ENCODE measurements around the gene MVP. TPM values are rescaled to one million over a fixed set of nuclear protein-coding genes. Genes with fewer than 3 reads are reported as not detected.

MVP gene
- total RNA-seq, 1 donor from 2014 or later: 111 TPM

GRCh38 chr16:29860218-29860617, 40.0 kb downstream of the MVP start:
- DNase-seq (ENCODE audit: extremely low spot score in 2 of 2): no peak
- no peaks in the 10 kb centered on the region for H3K9me3 ChIP-seq
- no peak overlapping the region for H3K4me3 ChIP-seq
- no peaks in the 10 kb centered on the region for H3K27me3 ChIP-seq
- peaks cover 0 to 28% of the 10 kb centered on the region in 2 donors for H3K36me3 ChIP-seq
- TF ChIP-seq POLR2A (IDR thresholded peaks at IDR 0.05) (no peak), POLR2AphosphoS5 (IDR thresholded peaks at IDR 0.05; ENCODE audit: insufficient read depth in 1 of 2, low read depth in 1 of 2) (no peak), CTCF (IDR thresholded peaks at IDR 0.05) (no peak)
- no peak overlapping the region for H3K27ac ChIP-seq
- H3K4me1 ChIP-seq: peaks cover 32% of the 10 kb centered on the region
- intact Hi-C loops (cut with DNase I): no loop called here

GRCh38 chr16:29862383-29862883, 42.2 kb downstream of the MVP start:
- TF ChIP-seq CTCF (IDR thresholded peaks at IDR 0.05) (no peak), POLR2A (IDR thresholded peaks at IDR 0.05) (no peak), POLR2AphosphoS5 (IDR thresholded peaks at IDR 0.05; ENCODE audit: insufficient read depth in 1 of 2, low read depth in 1 of 2) (no peak)
- intact Hi-C loops (cut with DNase I): no loop called here
- no peaks in the 10 kb centered on the region for H3K9me3 ChIP-seq

DNA sequence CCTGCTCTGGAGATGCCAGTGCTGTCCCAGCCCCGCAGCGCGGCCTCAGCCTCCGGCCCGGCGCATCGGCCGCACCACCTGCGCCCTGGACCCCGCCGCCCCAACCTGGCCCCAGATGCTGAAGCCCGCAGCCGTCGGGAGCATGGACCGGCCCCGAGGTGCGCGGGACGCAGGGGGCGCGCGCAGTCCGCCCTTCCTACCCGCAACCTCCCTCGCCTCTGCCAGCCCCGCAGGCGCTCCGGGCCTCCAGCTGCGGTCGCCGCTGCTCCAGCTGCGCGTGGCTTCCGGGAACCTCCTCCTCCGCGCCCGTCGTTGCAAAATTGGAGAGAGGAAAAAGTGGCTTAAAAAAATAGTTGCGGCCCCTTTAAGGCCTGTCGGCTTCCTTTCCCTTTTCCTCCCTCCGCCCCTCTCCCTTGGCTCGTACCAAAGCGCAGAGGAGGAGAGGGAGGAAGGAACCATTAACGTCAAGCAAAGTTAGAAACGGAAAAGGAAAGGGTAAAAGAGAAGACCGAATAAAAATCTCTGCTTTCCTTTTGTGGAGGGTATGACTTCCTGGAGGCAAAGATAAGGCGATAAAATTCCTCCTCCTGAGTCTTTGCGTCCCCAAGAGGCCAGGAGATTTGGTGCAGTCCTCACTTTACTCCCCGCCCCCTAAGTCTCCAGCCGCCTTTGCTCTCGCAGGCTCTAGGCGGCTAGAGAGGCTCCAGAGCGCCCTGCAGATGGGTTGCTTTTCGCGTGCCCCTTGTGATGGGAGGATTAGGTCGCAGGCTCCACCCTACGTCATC, 42.8 kb downstream of the MVP start, which contains the start of gene CDIPT:
CDIPT (minus strand) TSS at position 343 of the 785 bp plus-strand sequence. CDS start 369 bp downstream, outside the sequence.
- peak within 1 kb of the TSS; percentile 84 to 100 for H3K4me3 ChIP-seq
- H3K9me3 ChIP-seq: no peaks in the 10 kb centered on the region
- H3K4me1 ChIP-seq: peaks cover 25% of the 10 kb centered on the region
- H3K27me3 ChIP-seq: no peaks in the 10 kb centered on the region
- DNase-seq (ENCODE audit: extremely low spot score in 2 of 2): peak in 1 of 2 donors; percentile 95
- peaks cover 0 to 28% of the 10 kb centered on the region in 2 donors for H3K36me3 ChIP-seq
- peak; percentile 3 to 87 (median 59) for TF ChIP-seq CTCF (IDR thresholded peaks at IDR 0.05)
- TF ChIP-seq POLR2AphosphoS5 (IDR thresholded peaks at IDR 0.05; ENCODE audit: insufficient read depth in 1 of 2, low read depth in 1 of 2): peak; percentile 81 to 99
- peak in 1 of 2 donors; percentile 11 for TF ChIP-seq POLR2A (IDR thresholded peaks at IDR 0.05)
- H3K27ac ChIP-seq: peak within 1 kb of the TSS; percentile 91
- intact Hi-C loops (cut with DNase I): no loop called here

More at GRCh38 chr16:29862383-29862883, 42.2 kb downstream of the MVP start:
- no peak for DNase-seq (ENCODE audit: extremely low spot score in 2 of 2)
- Histone ChIP-seq H3K4me3 (peak overlapping the region; percentile 84 to 100), H3K4me1 (peaks cover 25% of the 10 kb centered on the region), H3K36me3 (peaks cover 0 to 28% of the 10 kb centered on the region in 2 donors), H3K27ac (peak overlapping the region; percentile 91), H3K27me3 (no peaks in the 10 kb centered on the region)

- DNase-seq (ENCODE audit: extremely low spot score in 2 of 2): no peak
- H3K27me3 ChIP-seq: no peaks in the 10 kb centered on the region
- no peaks in the 10 kb centered on the region for H3K9me3 ChIP-seq
- H3K4me3 ChIP-seq: peak overlapping the region; percentile 84 to 100
- intact Hi-C loops (cut with DNase I): no loop called here
- peaks cover 0 to 25% of the 10 kb centered on the region in 2 donors for H3K36me3 ChIP-seq
- TF ChIP-seq POLR2A (IDR thresholded peaks at IDR 0.05) (no peak), CTCF (IDR thresholded peaks at IDR 0.05) (peak in 1 of 3 experiments; percentile 11)
- peak overlapping the region; percentile 91 for H3K27ac ChIP-seq
- peaks cover 25% of the 10 kb centered on the region for H3K4me1 ChIP-seq
These were observed 43.4 kb downstream of the MVP start for GRCh38 chr16:29863669-29863984.

- no peaks in the 10 kb centered on the region for H3K9me3 ChIP-seq
- peaks cover 0 to 19% of the 10 kb centered on the region in 2 donors for H3K36me3 ChIP-seq
- TF ChIP-seq POLR2AphosphoS5 (IDR thresholded peaks at IDR 0.05; ENCODE audit: insufficient read depth in 1 of 2, low read depth in 1 of 2) (no peak), POLR2A (IDR thresholded peaks at IDR 0.05) (no peak), CTCF (IDR thresholded peaks at IDR 0.05) (no peak)
- intact Hi-C loops (cut with DNase I): no loop called here
- DNase-seq (ENCODE audit: extremely low spot score in 2 of 2): no peak
- H3K27ac ChIP-seq: no peak overlapping the region
- H3K27me3 ChIP-seq: no peaks in the 10 kb centered on the region
- no peak overlapping the region for H3K4me3 ChIP-seq
- peaks cover 25% of the 10 kb centered on the region for H3K4me1 ChIP-seq
These were observed 43.9 kb downstream of the MVP start for GRCh38 chr16:29864205-29864604.
